Measurements from ENCODE around the gene KRT3.

Gene KRT3

GRCh38 chr12:52827499-52828090 lies 31.7 kb upstream of the KRT3 start:
- ATAC-seq (no peak), DNase-seq (no peak)

DNA sequence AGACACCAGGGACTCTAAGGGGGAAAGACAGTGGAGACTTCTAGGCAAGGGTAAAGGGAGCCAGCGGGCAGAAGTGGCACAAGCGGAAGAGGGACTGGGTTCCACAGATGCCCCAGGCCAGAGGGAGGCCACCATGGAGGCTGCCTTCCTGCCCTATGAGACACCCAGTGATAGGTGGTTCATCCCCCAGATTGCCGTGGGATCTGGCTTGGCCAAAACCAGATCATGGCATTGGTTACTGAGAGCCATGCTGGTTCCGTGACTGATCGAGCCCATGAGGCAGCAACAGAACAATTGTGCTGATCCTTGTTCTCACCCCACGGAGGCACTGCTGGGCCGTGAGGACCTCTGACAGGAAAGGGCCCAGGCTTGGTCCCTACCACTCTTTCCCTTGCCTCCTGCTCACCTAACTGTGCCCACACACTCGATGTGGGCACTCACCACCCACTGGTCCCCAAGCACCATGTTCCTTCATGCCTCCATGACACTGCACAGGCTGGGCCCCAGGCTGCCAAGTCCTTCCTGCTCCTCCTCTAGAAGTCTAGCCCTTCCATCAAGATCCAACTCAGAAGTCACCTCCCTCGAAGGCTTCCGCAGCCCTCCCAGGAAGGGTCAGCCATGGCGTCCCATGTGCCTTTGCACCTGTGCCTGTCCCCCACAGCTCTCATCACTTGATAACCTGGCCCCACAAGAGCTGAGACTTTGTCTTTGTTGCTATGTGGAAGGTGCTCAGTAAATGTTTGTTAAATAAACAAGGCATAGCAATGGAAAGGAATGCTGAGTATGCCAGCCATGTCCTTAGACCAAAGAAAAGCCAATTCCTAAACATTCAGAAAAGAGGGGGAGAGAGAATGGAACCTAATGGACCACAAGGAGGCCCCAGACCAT lies 30.9 kb upstream of the KRT3 start:
- DNase-seq (no peak), ATAC-seq (no peak)

GRCh38 chr12:52825961-52826360 lies 30.0 kb upstream of the KRT3 start:
- DNase-seq: no peak

DNA sequence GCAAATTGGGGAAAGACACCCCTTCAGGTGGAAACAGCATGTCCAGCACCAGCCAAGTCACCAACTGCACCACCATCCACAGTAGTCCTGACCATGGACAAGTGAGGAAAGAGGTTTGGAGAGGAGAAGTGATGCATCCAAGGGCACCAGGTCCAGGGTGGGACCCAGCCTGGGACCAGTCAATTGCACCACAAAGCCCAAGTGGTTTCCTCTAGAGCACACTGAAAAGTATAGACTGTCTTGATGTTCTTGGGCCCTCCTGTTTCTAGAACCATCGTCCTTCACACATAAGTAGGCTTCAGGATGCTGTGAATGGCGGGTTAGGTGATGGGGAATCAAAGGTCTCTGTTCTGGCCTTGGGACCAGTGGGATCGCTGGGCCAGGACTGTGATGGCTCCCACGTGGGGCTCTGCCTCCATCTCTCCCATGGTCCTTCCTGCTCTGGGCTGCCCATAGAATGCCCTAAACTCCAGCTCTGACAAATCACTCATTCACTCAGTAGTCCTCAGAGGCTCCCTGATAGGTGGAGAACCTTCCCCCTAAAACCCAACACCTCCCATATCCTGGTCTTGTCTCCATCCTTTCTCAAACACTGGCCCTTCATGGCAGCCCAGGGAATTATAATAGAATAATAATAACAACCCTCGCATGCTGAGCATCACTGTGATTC lies 29.0 kb upstream of the KRT3 start:
- no peak for ATAC-seq
- no peak for DNase-seq

More at GRCh38 chr12:52825961-52826360, 30.0 kb upstream of the KRT3 start:
- no peak for ATAC-seq

DNA sequence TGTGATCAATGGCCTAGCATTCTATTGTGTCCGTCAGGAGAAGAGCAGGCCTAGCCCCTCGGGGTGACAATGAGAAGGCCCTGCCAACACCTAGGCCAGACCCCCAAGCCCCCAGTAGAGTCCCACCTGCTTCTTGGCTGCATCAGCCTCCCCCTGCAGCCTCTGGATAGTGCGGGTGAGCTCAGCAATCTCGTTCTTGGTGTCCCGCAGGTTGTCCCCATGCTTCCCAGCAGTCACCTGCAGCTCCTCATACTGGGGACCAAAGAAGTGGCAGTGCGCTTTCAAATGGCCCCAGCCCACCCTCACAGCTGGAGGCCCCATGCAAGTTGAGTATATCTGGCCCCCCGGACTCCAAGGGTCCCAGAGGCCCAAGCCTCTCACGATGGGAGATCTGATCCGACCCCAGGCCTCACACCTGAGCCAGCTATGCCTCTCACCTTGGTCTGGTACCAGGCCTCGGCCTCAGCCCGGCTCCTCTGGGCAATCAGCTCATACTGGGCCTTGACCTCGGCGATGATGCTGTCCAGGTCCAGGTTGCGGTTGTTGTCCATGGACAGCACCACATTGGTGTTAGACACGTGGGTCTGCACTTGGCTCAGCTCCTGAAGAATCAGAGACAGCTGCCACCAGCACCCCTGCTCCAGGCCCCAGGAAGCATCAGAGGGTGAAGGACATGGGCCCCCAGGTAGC lies 28.0 kb upstream of the KRT3 start:
- DNase-seq (no peak), ATAC-seq (no peak)

- ATAC-seq: no peak
Measured at GRCh38 chr12:52822771-52823510, 27.0 kb upstream of the KRT3 start.

GRCh38 chr12:52821826-52822660 lies 26.1 kb upstream of the KRT3 start:
- no peak for DNase-seq
- no peak for ATAC-seq

More at GRCh38 chr12:52822771-52823510, 27.0 kb upstream of the KRT3 start:
- no peak for DNase-seq

DNA sequence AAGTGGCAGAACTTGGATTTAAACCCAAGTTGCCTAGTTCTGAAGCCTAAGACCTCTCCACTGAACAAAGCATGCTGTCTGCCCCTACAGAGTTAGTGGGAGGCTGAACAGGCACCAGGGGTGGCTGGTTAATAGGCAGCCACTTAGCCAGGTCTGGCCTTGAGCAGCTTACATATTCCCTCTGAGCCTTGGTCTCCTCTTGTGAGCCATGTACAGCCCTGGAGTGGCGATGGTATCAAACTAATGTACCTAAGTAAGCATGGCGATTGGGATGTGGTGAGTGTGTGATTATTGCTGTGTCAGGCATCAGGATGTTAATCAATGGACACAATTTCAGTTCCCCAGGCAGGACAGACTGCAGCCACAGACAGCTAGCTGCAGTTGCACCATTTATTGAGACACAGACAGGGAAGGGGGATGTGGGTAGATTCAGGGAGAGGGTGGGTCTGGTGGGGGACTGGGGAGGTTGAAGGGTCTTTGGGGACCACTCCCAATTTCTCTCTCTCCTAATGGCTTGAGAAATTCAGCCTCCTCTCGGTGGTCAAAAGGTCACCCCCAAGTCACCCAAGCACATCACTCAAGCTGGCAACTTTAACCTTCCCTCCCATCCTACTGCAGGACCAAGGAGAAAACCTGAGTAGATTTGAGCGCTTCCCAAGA lies 25.3 kb upstream of the KRT3 start:
- DNase-seq: no peak
- ATAC-seq: no peak

DNA sequence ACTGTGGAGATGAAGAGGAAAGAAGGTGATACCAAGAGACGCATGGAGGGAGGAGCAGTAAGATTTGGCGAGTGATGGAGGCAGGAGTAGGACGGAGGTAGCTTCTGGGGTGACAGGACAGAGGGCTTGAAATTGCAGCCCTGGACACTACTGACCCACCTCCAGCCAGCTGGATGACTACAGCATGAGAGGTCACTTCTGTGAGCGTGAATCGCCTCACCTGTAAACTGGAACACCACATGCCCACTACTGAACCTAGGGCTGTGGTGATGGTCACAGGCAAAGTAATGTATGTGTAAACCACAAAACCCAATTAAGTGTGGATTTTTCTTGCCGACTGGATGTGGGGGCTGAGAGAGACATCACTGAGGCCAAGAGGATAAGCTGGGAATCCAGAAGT lies 24.6 kb upstream of the KRT3 start:
- DNase-seq (no peak), ATAC-seq (no peak)

DNA sequence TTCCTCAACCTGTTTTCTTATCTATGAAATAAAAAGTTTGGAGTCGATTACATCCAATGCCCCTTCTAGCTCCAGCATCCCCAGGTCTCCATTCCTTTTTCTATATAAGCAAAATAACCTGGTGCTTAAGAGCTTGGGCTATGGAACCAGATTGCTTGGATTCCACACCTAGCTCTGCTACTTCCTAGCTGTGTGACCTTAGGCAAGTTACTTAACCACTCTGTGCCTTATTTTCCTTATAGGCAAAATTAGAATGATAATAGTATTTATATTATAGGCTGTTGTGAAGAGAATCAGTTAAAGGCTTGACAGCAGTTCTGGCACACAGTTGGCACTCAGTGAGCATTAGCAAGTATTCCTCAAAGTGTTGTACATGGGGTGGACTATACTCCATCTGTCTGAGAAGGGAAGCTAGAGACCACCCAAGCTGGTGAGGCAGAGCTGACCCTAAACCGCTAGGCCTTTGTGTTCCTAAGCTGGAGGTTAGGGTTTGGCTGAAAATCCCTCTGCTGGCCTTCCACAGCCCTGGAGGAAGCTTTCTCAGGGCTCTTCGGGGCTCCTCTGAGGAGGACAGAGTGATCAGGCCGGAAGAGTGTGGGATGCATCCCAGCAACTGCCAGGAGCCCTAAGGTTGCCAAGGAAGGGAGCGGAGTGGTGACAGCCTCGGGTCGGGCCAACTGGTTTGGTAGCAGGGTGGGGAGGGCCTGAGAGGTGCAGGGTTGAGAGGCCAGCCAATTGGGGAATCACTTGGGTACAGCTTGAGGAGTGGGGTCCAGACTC lies 24.0 kb upstream of the KRT3 start:
- no peak for ATAC-seq
- DNase-seq: no peak

DNA sequence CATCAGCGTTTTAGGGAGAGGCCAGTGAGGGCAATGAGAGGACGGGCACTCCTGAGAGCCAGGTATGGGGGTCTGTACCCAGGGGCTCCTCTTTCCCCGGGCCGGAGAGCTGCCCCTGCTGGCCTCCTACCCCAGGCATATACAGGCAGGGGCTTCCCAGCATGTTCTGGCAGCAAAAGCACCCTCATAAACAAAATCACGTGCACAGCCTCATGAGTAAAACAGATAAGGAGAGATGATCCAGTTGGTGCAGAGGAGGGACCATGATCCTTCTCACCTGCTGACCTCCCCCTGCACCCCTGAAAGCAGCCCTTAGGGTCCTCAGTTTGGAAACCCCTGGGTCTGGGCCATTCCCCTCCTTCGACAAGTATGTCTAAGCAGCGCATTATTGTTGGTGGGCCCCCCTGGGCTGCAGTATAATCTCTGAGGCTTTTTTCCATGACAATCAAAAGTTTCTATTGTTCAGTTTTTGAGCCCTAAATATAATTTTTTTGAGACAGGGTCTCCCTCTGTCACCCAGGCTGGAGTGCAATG lies 23.0 kb upstream of the KRT3 start:
- DNase-seq (no peak), ATAC-seq (no peak)

- DNase-seq (no peak), ATAC-seq (no peak)
Measured at GRCh38 chr12:52818388-52818787, 22.5 kb upstream of the KRT3 start.

DNA sequence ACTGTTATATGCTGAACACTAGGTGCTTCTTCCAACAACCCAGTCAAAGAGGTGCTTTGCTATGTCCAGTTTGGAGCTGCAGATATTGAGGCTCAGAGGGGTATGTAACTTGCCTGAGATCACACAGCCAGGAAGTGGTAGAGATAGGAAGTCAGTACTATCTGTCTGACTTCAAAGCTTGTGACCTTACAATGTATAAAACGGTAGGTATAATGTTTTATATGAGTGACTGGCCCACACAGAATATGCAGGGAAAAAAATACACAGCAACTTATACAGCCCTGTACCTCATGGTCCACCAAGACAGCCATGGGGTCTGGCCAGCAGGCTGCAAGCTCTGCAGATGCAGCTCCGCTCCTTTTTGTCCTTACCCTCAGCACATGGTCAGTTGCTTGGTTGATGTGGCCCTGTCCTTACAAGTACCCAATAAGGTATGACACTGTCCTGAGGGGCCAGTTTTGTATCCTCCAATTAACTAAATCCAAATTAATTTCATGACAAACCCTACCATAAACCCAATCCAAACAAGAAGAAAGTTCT lies 21.9 kb upstream of the KRT3 start:
- no peak for DNase-seq

DNA sequence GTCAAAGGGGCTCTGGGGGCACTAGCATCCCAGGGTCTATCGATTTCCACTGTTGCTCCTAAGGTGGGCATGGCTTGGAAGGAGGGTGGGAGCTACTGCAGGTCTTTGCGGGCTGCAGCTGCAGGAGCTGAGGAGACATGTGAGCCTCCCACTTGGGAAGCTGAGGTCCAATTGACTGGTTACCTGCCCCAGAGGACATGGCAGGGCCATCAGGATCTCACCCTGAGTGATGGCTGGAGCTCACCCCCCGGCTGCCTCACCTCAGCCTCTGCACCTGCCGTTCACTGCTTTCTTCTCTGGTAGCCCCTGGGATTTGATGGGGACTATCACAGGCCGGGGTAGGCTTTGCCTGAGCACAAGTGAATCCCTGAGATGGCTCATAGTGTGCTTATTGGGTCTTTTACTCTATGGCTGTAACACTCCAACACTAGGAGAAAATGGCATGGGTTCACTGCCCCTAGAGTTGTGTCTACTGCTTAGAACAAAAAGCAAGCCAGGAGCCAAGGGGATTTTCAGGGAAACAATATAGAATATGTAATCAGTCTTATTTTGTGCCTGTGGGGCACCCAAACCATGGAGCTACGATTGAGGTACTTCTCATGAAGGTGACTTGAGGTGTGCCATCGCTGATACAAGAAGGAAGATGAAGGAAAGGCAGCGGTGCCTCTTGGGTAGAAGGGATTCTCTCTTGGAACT lies 21.2 kb upstream of the KRT3 start:
- no peak for ATAC-seq

More for the DNA sequence above, 21.9 kb upstream of the KRT3 start:
- no peak for ATAC-seq

DNA sequence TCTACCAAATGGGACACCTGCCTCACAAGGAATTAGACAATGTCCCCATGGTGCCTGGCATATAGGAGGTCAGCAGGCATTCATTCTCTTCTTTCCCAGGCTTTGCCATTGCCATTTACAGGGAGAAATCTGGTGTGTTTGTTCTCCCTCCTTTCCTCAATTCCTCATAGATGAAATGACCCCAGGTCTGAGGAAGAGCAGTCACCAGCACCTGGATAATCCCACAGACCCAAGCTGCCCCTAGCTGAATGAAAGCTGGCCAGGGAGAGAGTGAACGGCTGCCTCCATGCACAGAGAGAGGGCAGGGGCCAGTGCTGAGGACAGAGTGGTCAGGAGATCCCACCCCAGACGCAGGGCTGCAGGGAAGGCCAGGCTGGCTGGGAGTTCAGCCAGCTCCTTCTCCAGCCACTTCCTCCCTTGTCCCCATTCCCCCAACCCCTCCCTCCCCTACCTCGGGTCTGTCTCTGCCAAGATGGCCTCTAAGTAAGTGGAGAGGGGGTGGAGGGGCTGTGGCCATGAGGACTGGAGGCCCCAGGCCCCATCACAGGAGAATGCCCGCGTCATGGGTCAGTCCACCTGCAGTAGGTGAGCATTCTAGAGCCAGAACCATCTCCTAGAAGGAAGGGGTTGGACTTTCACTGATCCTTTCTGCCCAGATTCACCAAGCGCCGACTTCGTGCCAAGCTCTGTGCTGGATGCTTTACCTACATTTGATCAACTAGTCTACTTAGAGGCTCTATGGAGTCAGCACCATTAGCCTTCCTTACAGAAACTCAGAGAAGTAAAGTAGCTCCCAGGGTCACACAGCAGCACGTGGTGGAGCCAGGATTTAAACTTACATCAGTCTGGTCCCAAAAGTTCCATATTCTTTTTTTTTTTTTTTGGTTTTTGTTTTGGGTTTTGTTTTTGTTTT lies 20.0 kb upstream of the KRT3 start:
- ATAC-seq: no peak

More for the DNA sequence above, 21.2 kb upstream of the KRT3 start:
- DNase-seq: no peak

GRCh38 chr12:52815161-52815560 lies 19.2 kb upstream of the KRT3 start:
- no peak for ATAC-seq
- DNase-seq: no peak

More for the DNA sequence above, 20.0 kb upstream of the KRT3 start:
- DNase-seq: no peak

DNA sequence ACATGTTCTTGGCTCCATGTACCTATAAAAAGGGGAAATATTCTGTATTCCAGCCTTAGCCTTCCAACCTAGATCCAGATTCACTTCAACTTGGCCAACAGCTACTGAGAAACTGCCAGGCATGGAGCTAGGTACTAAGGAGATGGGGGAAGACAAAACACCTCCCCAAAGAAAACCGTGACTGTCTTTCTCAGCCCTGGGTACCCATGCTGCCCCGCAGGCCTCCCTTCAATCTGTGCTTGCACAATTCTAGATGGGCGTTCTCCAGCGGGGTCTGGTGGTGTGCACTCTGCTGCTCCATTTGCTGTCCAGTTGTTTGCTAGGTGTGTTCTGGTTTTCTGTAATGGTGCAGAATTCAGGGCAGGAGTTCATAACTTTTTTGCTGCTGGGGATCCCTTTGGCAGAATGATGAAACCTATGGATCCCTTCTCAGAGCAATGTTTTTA lies 18.8 kb upstream of the KRT3 start:
- no peak for ATAC-seq

More for the DNA sequence above, 18.8 kb upstream of the KRT3 start:
- no peak for DNase-seq
